Testis (tissue), 3 donors: ENCODE data around the gene EIF4A3. TPM values are rescaled to one million over a fixed set of nuclear protein-coding genes. Genes with fewer than 3 reads are reported as not detected.
A peak's percentile ranks its signal among the peaks of the same experiment; 100 is the strongest.

ENCODE experiments used
- DNase-seq: peaks from one replicate; pipeline ENCODE4 v3.0.0-alpha.2; 2019
- H3K27ac ChIP-seq, 2 donors: fragments of 200-600 bp; sonication (generic); one replicate each; pipeline ENCODE4 v1.5.1; 2019
- H3K27me3 ChIP-seq: fragments of 200-600 bp; sonication (generic); one replicate; pipeline ENCODE4 v1.5.1; 2019
- H3K36me3 ChIP-seq: fragments of 200-600 bp; sonication (generic); one replicate; pipeline ENCODE4 v1.5.1; 2017; ENCODE audit warnings: low read depth; ENCODE audit errors: missing control alignments
- H3K4me1 ChIP-seq: fragments of 200-600 bp; sonication (generic); one replicate; pipeline ENCODE4 v1.5.1; 2019
- H3K4me3 ChIP-seq, 2 donors: fragments of 200-600 bp; sonication (generic); one replicate each; pipeline ENCODE4 v1.5.1; 2017 to 2019
- H3K9me3 ChIP-seq: fragments of 200-600 bp; sonication (generic); one replicate; pipeline ENCODE4 v1.5.1; 2017
- POLR2A ChIP-seq: fragments of 450-650 bp; IDR thresholded peaks from one replicate; pipeline ENCODE4 v1.6.1; 2017; ENCODE audit warnings: antibody characterized with exemption, mild to moderate bottlenecking, moderate library complexity
- WGBS, 2 donors: methylation state at CpG; one replicate each; pipeline ENCODE4 v1.1.5; 2018; 5-methylcytosine and 5-hydroxymethylcytosine counted together
- intact Hi-C: fragments of 100-400 bp; cut with DNase I; formaldehyde crosslinking; loops from one replicate; pipeline ENCODE4 v1.15.1; 2023; ENCODE audit warnings: low total_unique reads
- polyA plus RNA-seq: library from polyadenylated mRNA; stranded (reverse); fragments of 350-450 nt; fragmentation: Illumina TruSeq; extraction: RNeasy Lipid Tissue Mini Kit (QIAGEN cat#74804); gene quantifications from one replicate; pipeline ENCODE4 v1.2.3, GENCODE V29; 2014; ENCODE audit warnings: low read depth, low replicate concordance; ENCODE audit not compliant: insufficient read depth
- total RNA-seq, 2 donors: library from RNA; depleted of rRNA; stranded (reverse); fragments of >200 nt; gene quantifications; one replicate each; pipeline ENCODE4 v1.2.3, GENCODE V29; 2016
- TF ChIP-seq, protein P1 (sequence below), 3 experiments: fragments of 450-650 bp in 2 of 3; fragments of 200-600 bp in 1 of 3; sonication (generic) in 1 of 3; IDR thresholded peaks; one replicate each; pipeline ENCODE4 v1.5.1; 2016 to 2019; ENCODE audit warnings: antibody characterized with exemption in 3 of 3, mild to moderate bottlenecking in 2 of 3, moderate library complexity in 1 of 3

The EIF4A3 gene
- total and polyA plus RNA-seq, 3 donors from 2014 or later: 67.1 to 99.3 (median 85.6) TPM

- Histone ChIP-seq H3K27ac (no peak overlapping the region), H3K4me1 (no peaks in the 10 kb centered on the region), H3K4me3 (no peak overlapping the region), H3K36me3 (no peaks in the 10 kb centered on the region), H3K9me3 (no peaks in the 10 kb centered on the region), H3K27me3 (no peaks in the 10 kb centered on the region)
- TF ChIP-seq, protein P1, sequence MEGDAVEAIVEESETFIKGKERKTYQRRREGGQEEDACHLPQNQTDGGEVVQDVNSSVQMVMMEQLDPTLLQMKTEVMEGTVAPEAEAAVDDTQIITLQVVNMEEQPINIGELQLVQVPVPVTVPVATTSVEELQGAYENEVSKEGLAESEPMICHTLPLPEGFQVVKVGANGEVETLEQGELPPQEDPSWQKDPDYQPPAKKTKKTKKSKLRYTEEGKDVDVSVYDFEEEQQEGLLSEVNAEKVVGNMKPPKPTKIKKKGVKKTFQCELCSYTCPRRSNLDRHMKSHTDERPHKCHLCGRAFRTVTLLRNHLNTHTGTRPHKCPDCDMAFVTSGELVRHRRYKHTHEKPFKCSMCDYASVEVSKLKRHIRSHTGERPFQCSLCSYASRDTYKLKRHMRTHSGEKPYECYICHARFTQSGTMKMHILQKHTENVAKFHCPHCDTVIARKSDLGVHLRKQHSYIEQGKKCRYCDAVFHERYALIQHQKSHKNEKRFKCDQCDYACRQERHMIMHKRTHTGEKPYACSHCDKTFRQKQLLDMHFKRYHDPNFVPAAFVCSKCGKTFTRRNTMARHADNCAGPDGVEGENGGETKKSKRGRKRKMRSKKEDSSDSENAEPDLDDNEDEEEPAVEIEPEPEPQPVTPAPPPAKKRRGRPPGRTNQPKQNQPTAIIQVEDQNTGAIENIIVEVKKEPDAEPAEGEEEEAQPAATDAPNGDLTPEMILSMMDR (IDR thresholded peaks at IDR 0.05): no peak
- TF ChIP-seq POLR2A: no peak
- 51 to 60% methylated on average over 4 of the region's 4 CpGs for WGBS, 2 donors
- intact Hi-C loops: no loop called here
- DNase-seq: no peak
Measured at GRCh38 chr17:80129006-80129565, 17.8 kb downstream of the EIF4A3 start.

- H3K4me3 ChIP-seq: no peak overlapping the region
- intact Hi-C loops: no loop called here
- no peaks in the 10 kb centered on the region for H3K4me1 ChIP-seq
- H3K27ac ChIP-seq: no peak overlapping the region
- 75 to 80% methylated on average over 3 of the region's 3 CpGs for WGBS, 2 donors
- TF ChIP-seq POLR2A: no peak
- TF ChIP-seq, protein P1 (IDR thresholded peaks at IDR 0.05): no peak
- DNase-seq: no peak
- no peaks in the 10 kb centered on the region for H3K36me3 ChIP-seq
- no peaks in the 10 kb centered on the region for H3K27me3 ChIP-seq
- H3K9me3 ChIP-seq: no peaks in the 10 kb centered on the region
Measured at GRCh38 chr17:80126449-80126715, 20.5 kb downstream of the EIF4A3 start.

- Histone ChIP-seq H3K27me3 (no peaks in the 10 kb centered on the region), H3K4me3 (no peak overlapping the region), H3K9me3 (no peaks in the 10 kb centered on the region), H3K4me1 (no peaks in the 10 kb centered on the region), H3K27ac (no peak overlapping the region), H3K36me3 (no peaks in the 10 kb centered on the region)
- intact Hi-C loops: no loop called here
- TF ChIP-seq, protein P1 (IDR thresholded peaks at IDR 0.05): no peak
- no peak for TF ChIP-seq POLR2A
- 62 to 63% methylated on average over 14 of the region's 14 CpGs for WGBS, 2 donors
- DNase-seq: peak; percentile 1
Measured at GRCh38 chr17:80125656-80126448, 21.1 kb downstream of the EIF4A3 start.

DNA sequence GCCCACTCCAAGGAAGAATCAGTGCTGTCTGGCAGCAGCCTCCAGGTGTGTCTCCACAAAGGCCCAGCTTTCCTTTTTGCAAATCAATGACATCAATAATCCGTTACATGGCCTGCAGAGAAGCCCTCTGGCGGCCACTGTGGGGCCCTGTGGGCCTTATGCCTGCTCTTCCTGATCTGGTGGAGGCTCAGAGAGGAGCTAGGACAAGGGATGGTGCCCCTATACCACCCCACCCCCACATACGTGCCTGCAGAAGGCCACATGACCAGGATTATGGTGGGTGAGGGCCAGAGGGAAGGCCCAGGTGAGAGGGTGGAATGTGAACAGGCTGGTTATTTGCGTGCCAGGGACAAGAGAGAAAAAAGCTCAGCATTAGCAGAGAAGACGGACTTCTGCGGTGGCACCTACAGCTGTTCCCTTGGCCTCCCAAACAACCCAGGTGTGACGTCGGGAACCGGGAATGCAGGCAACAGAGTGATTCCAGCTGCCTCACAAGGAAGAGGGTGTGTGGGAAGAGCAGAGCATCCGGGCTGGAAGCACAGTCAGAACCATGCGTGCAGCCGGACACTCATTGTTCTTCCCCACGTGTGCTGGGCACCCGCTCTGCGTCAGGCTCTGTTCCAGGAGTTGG, 22.5 kb downstream of the EIF4A3 start:
- Histone ChIP-seq H3K27me3 (no peaks in the 10 kb centered on the region), H3K9me3 (no peaks in the 10 kb centered on the region), H3K4me3 (no peak overlapping the region), H3K27ac (no peak overlapping the region), H3K36me3 (no peaks in the 10 kb centered on the region), H3K4me1 (no peaks in the 10 kb centered on the region)
- intact Hi-C loops: no loop called here
- TF ChIP-seq POLR2A: no peak
- TF ChIP-seq, protein P1 (IDR thresholded peaks at IDR 0.05): peak in 1 of 3 experiments; percentile 9
- 71 to 72% methylated on average over 14 to 15 of the region's 15 CpGs for WGBS, 2 donors
- peak; percentile 21 for DNase-seq
